HG03066 (cell line): ENCODE results near the gene GRIA1.

Experiments
- ATAC-seq: cut with Tn5 transposase; IDR thresholded peaks from one replicate; pipeline ENCODE4 v1.9.1; 2021; ENCODE audit warnings: low read depth; ENCODE audit not compliant: unreplicated experiment

GRIA1 gene

DNA sequence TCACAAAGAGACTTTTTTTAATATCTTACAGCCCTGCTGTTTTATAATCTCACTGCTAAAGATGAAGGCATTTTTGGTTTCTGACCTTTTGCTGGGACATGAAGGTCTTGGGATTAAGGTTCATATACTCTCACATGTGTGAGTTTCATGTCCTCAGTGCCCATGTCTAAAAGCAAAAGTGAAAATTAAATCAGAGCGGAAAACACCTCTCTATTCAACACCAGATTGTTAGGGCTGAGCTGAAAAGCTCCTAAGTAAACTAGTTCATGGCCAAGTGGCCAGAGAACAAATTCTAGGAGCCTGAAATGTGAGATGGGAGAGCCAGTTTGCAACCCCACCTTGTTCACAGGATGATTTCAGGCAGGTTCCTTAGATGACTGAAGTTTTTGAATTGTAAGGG, 110.9 kb downstream of the GRIA1 start:
- ATAC-seq = peak; percentile 83

DNA sequence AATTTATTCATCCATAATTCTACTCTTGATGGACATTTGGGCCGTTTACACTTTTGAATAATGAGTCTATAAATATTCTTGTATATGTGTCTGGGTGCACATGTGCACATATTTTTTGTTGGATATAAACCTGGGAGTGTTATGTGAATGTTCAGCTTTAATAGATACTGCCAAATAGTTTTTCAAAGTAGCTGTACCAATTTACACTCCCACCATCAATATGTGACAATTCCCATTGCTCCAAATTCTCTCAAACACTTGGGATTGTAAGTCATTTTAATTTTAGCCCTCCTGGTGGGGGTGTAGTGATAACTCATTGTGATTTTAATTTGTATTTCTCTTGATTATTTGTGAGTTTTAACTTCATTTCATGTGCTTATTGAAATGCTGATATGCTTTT, 114.9 kb downstream of the GRIA1 start:
- ATAC-seq = no peak

GRCh38 chr5:153610009-153610408, 119.5 kb downstream of the GRIA1 start:
- ATAC-seq = no peak

DNA sequence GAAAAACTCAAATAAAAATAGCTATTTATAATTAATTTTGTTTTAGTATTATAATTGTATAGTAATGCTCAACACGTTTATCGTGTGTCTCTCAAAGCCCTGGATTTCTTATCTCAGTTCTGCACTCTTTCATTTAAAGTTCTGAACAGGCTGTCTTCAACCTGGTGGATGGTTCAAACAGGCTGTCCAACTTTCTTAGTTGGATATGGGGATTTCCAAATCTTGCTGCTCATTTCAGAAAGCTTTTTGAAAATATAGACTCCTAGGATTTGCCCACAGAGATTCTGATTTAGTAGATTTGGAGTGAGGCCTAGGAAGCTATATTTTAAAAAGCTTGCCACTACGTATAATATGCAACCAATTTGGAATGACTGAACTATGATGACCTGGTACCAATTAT, 120.3 kb downstream of the GRIA1 start:
- no peak for ATAC-seq

DNA sequence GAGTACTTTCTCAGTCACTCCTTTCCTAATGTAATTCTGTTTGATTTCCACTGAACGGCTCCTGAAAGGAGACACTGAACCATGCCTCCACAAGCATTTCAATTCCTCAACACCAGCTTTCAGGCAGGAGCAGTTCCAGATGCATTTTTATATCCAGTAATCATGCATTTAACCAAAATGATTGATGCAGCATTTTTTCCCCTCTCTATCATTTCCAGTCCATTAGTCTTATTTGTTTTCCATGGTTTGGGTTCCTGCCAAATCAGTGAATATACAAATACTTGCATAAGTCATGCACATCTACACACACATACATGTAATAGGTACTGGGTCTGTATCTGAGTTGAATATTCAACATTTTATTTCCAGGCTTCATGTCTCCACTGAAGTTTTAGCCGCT, 122.7 kb downstream of the GRIA1 start:
- ATAC-seq = no peak

- no peak for ATAC-seq
Measured at GRCh38 chr5:153613672-153614071, 123.2 kb downstream of the GRIA1 start.

GRCh38 chr5:153617190-153617589, 126.7 kb downstream of the GRIA1 start:
- ATAC-seq = no peak

DNA sequence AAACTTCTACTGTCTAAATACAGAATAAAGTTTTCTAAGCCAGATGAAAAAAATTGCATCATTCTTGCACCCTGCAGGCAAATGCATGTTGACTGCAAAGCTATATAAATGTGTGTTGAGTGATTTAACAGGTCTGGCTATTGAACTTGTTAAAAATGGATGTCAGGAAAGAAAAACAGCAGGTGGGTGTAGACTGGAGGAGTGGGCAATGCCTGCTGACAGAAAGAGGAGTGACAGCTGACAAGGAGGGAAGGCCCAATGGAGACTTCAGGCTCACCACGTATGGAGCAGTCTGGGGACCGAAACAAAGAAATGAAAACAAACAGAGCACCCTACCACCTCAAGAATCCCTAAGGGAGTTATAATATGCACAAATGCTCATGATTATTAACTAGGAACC, 127.8 kb downstream of the GRIA1 start:
- ATAC-seq = no peak

- no peak for ATAC-seq
Measured at GRCh38 chr5:153618867-153619266, 128.4 kb downstream of the GRIA1 start.

- no peak for ATAC-seq
Measured at GRCh38 chr5:153619771-153620170, 129.3 kb downstream of the GRIA1 start.

- ATAC-seq = no peak
Measured at GRCh38 chr5:153623124-153623523, 132.7 kb downstream of the GRIA1 start.

DNA sequence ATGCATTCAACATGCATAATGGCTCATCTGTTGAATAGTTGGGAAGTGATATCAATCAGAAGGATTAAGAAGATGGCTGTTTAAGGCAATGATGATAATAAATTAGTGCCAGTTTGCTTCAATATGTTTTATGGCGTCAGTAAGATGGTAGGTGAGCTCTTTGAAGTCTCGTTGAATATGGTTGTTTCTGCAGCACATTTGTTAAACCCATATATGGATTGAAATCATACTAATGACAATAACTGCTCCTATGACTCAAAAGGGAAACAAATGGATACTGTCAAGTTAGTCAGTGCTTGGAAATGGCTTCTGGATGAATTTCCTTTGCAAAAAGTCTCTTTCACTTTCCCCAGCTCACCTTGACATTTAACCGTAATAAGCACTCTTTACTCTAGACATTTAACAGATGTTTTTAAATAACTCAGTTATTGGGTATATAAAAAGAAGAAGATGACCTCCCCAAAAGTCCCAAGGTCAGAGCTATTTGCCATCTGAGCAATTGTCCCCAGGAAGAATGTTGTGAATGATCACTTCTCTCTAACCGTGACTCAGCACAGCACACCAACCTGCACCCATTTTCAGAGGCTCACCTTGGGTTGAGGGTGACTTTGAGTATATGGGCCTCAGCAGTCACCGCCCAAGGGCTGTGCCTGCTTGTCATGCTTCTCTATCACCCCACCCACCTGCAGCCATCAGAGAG, 133.4 kb downstream of the GRIA1 start:
- ATAC-seq = no peak

GRCh38 chr5:153624451-153624765, 133.9 kb downstream of the GRIA1 start:
- no peak for ATAC-seq

- no peak for ATAC-seq
Measured at GRCh38 chr5:153625826-153626354, 135.4 kb downstream of the GRIA1 start.

- ATAC-seq = peak; percentile 46
Measured at GRCh38 chr5:153626836-153627235, 136.4 kb downstream of the GRIA1 start.

- ATAC-seq = no peak
Measured at GRCh38 chr5:153629027-153629895, 138.8 kb downstream of the GRIA1 start.

GRCh38 chr5:153630546-153630945, 140.1 kb downstream of the GRIA1 start:
- no peak for ATAC-seq

DNA sequence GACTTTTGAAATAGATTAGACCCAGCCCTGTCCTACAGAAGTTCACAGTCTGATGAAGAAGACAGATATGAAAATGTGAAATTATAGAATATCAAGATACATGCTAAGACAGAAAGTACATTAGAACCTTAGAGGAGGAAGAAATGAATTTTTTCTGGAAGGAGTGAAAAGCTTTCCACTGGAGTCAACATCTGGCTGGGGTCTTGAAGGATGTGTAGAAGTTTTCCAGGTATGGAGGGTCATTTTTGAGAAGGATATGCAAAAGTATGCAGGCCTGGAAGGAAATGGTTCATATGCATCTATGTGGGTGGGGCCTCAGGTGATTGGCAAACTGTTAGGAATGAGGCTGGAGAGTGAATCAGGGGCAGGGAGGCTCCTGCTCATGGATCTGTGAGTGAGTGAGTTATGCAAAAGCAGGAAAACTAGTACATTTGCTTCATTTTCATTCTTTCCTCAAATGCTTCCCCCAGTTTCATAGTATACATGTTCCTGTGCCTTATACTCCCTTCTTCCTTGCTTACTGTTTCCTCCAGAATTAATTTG, 142.3 kb downstream of the GRIA1 start:
- no peak for ATAC-seq

DNA sequence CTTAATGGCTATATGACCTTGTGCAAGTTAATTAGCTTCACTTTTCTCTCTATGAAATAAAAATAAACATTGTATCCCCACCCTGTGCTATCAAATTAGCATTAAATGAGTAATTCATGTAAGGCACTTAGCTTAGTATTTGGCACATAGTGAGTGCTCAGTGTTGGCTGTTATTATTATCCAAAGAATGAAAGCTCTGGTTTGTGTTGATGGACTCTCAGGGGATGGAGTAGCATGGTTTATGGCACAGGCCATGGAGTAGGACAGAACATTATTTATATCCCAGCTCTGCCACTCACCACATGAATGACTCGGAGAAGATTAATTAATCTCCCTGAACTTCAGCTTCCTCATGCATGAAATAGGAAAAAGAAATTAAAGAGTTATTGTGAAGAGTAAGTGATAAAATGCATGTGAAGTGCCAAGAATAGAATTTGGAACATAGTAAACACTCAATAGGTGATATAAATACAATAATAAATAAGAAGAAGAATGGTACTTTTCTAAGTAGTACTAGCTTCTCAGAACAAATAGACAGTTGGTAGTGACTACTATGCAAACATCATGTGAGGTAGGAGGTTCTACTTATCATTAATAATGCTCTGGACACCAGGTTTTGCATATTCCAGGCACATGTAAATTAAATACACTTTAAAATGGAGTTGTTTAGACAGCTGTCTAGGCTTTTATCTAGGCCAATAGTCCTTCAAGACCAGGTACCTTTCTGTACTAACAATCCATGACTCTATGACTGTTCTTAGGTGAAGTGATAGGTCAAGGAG, 146.4 kb downstream of the GRIA1 start:
- ATAC-seq = no peak

DNA sequence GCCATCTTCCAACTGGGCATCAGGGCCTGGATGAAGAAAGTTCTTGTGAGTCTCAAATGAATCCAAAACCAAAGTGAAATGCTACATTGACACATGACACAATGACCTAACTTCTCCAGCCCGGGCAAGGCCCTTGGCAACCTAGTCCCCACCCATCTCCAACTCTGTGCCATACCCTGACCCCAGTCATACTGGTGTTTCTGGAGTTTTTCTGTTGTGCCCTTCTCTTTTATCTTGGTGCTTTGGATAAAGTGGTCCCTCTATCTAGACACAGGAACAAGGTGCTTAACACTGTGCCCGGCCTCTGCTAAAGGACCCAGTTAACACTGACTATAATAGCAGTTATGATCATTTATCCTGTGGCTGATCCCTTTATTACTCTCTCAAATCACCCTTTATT, 149.8 kb downstream of the GRIA1 start:
- ATAC-seq = no peak

DNA sequence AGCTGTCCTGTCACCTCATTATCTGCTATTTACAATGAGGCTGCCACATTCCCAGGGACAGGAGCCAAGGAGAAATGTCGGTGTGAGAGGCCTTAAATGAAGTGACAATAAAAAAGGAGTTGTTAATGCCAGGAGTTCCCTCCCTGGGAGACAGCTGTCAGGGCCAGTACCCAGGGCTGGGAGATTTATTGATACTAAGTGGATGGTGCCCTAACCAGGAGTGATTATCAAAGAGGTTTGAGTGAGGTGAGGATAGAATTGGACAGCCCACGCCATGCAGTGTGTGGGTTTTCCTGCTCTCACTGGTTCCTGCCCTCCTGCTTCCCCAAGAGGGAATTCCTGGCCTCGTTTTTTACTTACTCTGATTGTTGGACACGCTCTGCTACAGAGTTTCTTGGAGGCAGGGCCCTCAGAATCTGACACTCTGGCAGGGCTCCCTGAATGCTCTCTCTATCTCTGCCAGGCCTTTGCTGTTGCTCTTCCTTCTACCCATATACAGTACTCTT, 150.8 kb downstream of the GRIA1 start:
- no peak for ATAC-seq
